OCI-LY7 (cell line): ENCODE results near the gene PAPSS1.

Experiments used
- EZH2phosphoT487 ChIP-seq: fragments of 200-600 bp; sonication (generic); IDR thresholded peaks from 2 replicates; pipeline ENCODE4 v1.6.1; 2018; ENCODE audit warnings: low read depth, borderline replicate concordance, mild to moderate bottlenecking, mixed run types, antibody characterized with exemption, low read length, moderate library complexity, mixed read lengths
- TF ChIP-seq, protein P1 (sequence below): fragments of 200-600 bp; sonication (generic); conservative IDR thresholded peaks from 2 replicates; pipeline ENCODE4 v1.5.1; 2014; ENCODE audit warnings: mild to moderate bottlenecking, antibody characterized with exemption, low read length, moderate library complexity, mixed read lengths

DNA sequence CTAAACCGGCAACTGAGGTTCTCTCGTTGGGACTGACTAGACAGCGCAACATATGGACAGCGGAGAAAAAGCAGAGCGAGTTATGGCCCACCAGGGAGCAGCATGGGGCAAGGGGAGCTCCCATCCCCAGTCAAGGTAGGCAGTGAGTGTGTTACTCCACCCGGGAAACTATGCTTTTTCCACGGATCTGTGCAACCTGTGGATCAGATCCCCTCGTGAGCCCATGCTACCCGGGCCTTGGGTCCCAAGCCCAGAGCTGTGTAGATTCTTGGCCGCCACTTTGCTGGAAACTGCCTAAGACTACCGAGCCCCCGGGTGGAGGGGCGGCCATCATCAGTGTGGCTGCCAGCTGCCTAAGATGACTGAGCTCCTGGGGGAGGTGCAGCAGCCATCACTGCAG lies 140.9 kb downstream of the PAPSS1 start:
- TF ChIP-seq, protein P1, sequence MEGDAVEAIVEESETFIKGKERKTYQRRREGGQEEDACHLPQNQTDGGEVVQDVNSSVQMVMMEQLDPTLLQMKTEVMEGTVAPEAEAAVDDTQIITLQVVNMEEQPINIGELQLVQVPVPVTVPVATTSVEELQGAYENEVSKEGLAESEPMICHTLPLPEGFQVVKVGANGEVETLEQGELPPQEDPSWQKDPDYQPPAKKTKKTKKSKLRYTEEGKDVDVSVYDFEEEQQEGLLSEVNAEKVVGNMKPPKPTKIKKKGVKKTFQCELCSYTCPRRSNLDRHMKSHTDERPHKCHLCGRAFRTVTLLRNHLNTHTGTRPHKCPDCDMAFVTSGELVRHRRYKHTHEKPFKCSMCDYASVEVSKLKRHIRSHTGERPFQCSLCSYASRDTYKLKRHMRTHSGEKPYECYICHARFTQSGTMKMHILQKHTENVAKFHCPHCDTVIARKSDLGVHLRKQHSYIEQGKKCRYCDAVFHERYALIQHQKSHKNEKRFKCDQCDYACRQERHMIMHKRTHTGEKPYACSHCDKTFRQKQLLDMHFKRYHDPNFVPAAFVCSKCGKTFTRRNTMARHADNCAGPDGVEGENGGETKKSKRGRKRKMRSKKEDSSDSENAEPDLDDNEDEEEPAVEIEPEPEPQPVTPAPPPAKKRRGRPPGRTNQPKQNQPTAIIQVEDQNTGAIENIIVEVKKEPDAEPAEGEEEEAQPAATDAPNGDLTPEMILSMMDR, result no peak
- no peak for TF ChIP-seq EZH2phosphoT487
